GM21825 (cell line): ENCODE measurements around the gene CBX4.

Source experiments
- ATAC-seq: cut with Tn5 transposase; IDR thresholded peaks from one replicate; pipeline ENCODE4 v1.9.1; 2021; ENCODE audit warnings: mild to moderate bottlenecking, moderate library complexity; ENCODE audit not compliant: unreplicated experiment

CBX4 gene

GRCh38 chr17:79802736-79803420 lies 36.4 kb downstream of the CBX4 start:
- no peak for ATAC-seq

GRCh38 chr17:79802039-79802735 lies 37.1 kb downstream of the CBX4 start:
- no peak for ATAC-seq

GRCh38 chr17:79801156-79802038 lies 37.8 kb downstream of the CBX4 start:
- no peak for ATAC-seq

GRCh38 chr17:79800325-79801155 lies 38.7 kb downstream of the CBX4 start:
- no peak for ATAC-seq

DNA sequence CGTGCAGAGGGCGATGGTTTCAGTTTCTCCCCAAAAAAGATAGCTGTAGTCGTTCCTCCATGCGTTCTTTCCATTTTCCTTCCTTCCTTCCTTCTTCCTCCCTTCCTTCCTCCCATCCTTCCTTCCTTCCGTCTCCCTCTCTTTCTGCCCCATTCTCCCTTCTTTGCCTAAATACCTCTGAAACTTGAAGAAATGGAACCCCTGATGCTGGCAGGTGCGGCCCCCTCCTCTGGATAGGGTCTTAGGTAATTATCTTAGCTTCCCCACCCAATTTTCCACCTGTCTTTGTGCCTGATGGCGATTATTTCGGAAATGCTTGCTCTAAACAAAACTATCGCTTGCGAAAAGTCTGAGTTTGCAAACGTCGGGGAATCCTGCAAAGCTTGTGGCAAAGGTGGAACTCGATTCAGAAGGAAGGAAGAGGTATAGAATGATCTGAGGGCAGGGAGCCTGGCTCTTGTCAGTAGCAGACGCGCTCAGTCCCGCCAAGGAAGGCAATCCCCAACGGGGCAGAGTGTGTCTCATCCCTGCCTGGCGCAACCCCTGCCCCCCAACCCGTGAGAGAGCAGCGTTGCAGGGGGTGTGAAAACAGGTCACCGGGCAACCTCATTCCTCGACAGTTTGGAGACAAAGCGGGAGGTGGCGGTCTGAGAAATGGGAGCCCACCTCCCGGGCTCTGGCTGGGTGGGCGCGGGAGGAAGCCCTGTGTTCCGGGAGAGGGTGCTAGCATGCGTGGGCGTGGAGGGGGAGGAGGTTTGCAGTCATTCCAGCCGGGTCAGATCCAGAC lies 39.5 kb downstream of the CBX4 start:
- ATAC-seq = no peak

GRCh38 chr17:79799174-79799537 lies 40.1 kb downstream of the CBX4 start:
- ATAC-seq = no peak

DNA sequence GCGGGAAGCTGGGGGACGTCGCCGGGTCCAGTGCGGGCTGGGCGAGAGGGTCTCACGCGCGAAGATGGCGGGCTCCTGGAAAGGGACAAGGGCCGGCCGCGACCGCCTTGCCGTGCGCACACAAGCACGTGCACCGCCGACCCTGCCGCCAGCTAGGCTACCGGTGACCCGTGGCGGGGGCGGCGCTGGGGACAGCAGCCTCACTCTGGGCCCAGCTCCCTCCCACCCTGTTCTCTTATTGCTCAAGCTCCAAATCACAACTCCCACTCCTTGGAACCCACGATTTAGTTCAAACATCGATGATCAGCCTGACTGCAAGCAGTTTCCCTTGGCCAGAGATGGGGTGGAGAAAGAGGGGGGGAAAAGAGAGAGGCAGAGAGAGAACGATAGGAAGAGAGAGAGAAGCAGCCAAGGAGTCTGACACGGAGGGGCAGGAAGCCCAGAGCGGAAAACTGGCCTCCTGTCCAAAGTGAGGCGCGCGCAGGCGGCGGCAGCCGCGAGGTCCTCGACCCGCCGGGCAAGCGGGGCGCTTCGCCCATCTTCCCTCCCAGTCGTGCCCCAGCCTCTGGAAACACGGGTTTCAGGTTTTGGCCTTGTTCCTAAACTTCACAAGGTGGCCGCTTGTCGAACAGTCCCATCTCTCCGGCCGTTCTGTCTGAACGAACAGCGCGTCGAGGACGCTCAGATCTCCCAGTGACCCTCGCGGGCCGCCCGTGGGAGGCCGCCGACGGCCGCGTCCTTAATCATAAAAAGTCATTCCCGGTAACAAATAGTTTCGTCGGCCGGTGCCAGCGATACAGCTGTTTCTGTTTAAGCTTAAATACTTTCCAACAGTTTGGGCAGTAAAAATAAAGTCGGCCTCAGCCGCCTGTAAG lies 40.7 kb downstream of the CBX4 start:
- no peak for ATAC-seq

- peak; percentile 12 for ATAC-seq
Measured at GRCh38 chr17:79797492-79798298, 41.5 kb downstream of the CBX4 start.

GRCh38 chr17:79796763-79797491 lies 42.3 kb downstream of the CBX4 start, which contains the start of gene CBX8:
Gene CBX8, minus strand, starts transcription at chr17:79797077. Its CDS starts 79 bp downstream, at chr17:79796998.
- peak; percentile 83 for ATAC-seq

DNA sequence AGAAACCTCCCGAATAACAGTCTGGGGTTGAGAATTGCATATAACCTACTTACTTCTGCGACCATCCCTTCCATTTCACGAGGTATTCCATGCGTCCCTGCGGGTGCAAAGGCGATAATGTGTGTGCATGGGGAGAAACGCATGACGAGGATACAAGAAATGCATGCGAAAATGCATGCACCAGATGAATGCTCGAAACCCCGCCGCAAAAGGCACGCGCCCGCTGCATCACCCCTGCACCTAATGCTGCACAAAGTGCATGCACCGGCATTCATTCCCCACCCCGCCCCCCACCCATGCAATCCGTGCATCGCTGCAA lies 42.8 kb downstream of the CBX4 start:
- no peak for ATAC-seq

GRCh38 chr17:79795795-79796443 lies 43.3 kb downstream of the CBX4 start:
- ATAC-seq = no peak

DNA sequence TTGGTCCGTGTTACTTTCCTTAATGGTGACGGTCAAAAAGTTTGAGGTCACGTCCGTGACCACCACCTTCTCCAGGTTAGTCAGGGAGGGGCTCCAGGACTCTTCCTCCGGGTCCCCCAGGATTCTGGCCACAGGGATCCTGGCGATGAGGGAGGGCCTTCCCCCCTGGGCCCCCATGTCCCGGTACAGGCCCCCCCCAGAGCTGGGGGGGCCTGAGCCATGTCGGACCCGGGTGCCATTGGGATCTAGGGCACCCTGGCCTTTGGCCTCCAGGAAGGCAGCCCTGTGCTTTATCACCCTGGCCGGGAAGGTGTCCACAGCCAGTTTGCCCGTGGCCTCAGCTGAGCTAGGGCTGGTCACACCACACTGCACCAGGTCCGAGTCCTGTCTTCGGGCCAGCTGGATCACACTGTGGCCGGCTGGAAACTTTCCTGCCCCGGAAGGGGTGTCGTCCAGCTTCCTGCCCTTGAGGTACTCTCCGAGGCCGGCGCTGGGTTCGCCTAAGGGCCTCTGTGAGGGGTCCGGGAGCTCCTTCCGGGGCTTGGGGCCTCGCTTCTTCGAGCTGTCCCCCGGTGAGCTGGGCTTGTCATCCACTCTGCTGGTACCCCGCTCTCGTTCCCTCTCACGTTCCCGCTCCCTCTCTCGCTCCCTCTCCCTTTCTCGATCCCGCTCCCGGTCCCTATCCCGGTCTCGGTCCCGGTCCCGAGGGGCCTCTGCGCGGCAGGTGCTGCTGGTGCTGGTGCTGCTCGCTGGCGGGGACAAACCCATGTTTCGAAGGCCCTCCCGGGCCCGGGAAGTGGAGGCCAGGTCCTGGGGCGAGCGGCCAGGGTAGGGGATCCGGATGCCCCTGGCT lies 44.4 kb downstream of the CBX4 start:
- no peak for ATAC-seq

- ATAC-seq = no peak
Measured at GRCh38 chr17:79793924-79794304, 45.3 kb downstream of the CBX4 start.

DNA sequence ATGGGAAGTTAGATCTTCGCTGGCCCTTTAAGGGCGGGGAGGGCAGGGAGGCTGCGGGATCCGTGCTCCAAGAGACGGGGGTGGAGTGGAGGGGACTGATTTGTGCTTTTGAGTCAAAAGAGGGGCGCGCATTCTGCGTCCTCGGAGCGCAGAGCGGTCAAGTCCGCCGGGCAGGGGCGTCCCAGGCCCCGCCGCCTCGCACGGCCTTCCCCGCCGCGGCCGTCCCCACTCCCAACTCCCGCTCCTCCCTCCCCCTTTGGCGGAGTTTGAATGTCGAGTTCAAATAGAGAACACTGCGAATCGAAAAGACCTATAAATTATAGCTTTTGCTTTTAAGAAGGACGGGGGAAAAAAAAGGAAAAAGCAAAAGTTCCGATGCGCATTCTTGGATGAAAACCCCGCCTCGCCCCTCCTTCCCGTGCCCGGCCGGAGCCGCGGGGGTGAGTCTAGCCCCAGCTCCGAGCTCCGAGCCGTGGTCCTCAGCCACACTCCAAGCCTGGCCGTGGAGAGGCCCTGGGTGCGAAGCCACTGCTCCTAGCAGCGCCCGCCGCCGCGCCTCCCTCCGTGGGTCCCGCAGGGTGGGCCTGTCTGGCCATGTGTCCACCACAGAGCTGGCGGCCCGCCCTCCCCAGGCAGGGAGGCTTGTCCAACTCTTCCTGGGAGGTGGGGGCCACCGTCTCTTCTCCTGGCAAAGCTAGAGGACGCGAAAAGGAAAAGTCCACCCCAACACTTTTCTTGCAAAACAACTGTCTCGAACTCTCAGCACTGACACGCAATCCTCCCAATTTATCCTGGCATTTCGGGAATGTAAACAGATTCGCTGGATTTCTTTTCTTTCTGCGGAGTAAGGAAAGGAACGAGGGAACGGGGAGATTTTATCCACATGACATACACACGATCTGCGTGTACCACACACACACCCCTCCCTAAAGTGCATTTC lies 46.0 kb downstream of the CBX4 start:
- ATAC-seq = no peak

GRCh38 chr17:79792341-79792871 lies 46.8 kb downstream of the CBX4 start:
- no peak for ATAC-seq
